IMR-90 (cell line): ENCODE measurements around the gene CDK13. TPM values are rescaled to one million over a fixed set of nuclear protein-coding genes. Genes with fewer than 3 reads are reported as not detected.

Experiments
- ATAC-seq: fragments of 200-7000 bp; cut with Tn5 transposase; 2 replicates; pipeline ENCODE4 v1.9.1; 2020; ENCODE audit warnings: low read depth, mild to moderate bottlenecking, moderate library complexity
- BruUV-seq: library from RNA; stranded (reverse); fragments of 400-500 nt; replicated peaks from 2 replicates; lab custom pipeline; 2021; lab: Mats Ljungman, UMichigan
- CTCF ChIA-PET: fragments of 300-600 bp; formaldehyde crosslinking; extraction: SDS; loops from one replicate; lab custom pipeline; 2021; ENCODE audit warnings: antibody characterized with exemption; lab: Yijun Ruan, JAX
- POLR2A ChIA-PET: fragments of 300-600 bp; sonication (Branson Sonifier 250); formaldehyde crosslinking; loops from one replicate; lab custom pipeline; 2022; ENCODE audit warnings: antibody characterized with exemption; ENCODE audit not compliant: unreplicated experiment; lab: Charles Lee
- DNase-seq: peaks from one replicate; pipeline ENCODE4 v3.0.0; 2013
- H2AFZ ChIP-seq: replicated peaks from 2 replicates; pipeline ENCODE3; 2013; ENCODE audit warnings: low read length, mild to moderate bottlenecking; ENCODE audit not compliant: poor library complexity
- H2AK5ac ChIP-seq: 2 replicates; pipeline ENCODE4 v1.6.1; 2013; ENCODE audit warnings: low read depth, low read length, inconsistent platforms
- H2AK9ac ChIP-seq: replicated peaks from 2 replicates; pipeline ENCODE3; 2013; ENCODE audit warnings: mild to moderate bottlenecking, low read depth, low read length, moderate library complexity; ENCODE audit not compliant: poor library complexity
- H2BK120ac ChIP-seq: 2 replicates; pipeline ENCODE4 v1.6.1; 2013; ENCODE audit warnings: low read depth, low read length, inconsistent platforms
- H2BK15ac ChIP-seq: 3 replicates; pipeline ENCODE4 v1.6.1; 2013; ENCODE audit warnings: low read depth, low read length, inconsistent platforms
- H2BK20ac ChIP-seq: 2 replicates; pipeline ENCODE4 v1.6.1; 2013; ENCODE audit warnings: low read depth, mild to moderate bottlenecking, inconsistent platforms, low read length, moderate library complexity
- H2BK5ac ChIP-seq: 2 replicates; pipeline ENCODE4 v1.6.1; 2013; ENCODE audit warnings: mild to moderate bottlenecking, low read depth, low read length, inconsistent platforms; ENCODE audit not compliant: poor library complexity, severe bottlenecking
- H3K14ac ChIP-seq: replicated peaks from 2 replicates; pipeline ENCODE4 v1.6.1; 2013; ENCODE audit warnings: low read depth, low read length, inconsistent platforms
- H3K18ac ChIP-seq: 2 replicates; pipeline ENCODE4 v1.6.1; 2013; ENCODE audit warnings: low read depth, low read length, control low read depth
- H3K23ac ChIP-seq: 2 replicates; pipeline ENCODE4 v1.6.1; 2013; ENCODE audit warnings: low read depth, low read length, inconsistent platforms
- H3K27ac ChIP-seq: 2 replicates; pipeline ENCODE4 v1.5.1; 2013; ENCODE audit warnings: mild to moderate bottlenecking, control low read depth, low read length; ENCODE audit not compliant: insufficient read depth
- H3K27me3 ChIP-seq: 2 replicates; pipeline ENCODE4 v1.6.1; 2013; ENCODE audit warnings: low read length; ENCODE audit not compliant: control insufficient read depth, insufficient read depth
- H3K36me3 ChIP-seq: 2 replicates; pipeline ENCODE4 v1.6.1; 2013; ENCODE audit warnings: low read length, mixed read lengths; ENCODE audit not compliant: control insufficient read depth, insufficient read depth
- H3K4ac ChIP-seq: 2 replicates; pipeline ENCODE4 v1.6.1; 2013; ENCODE audit warnings: low read depth, low read length, inconsistent platforms
- H3K4me1 ChIP-seq: 2 replicates; pipeline ENCODE4 v1.6.1; 2013; ENCODE audit warnings: low read length, mixed read lengths; ENCODE audit not compliant: control insufficient read depth, insufficient read depth
- H3K4me2 ChIP-seq: 2 replicates; pipeline ENCODE4 v1.6.1; 2013; ENCODE audit warnings: low read depth, mild to moderate bottlenecking, control low read depth, low read length, moderate library complexity
- H3K4me3 ChIP-seq: 2 replicates; pipeline ENCODE4 v1.5.1; 2013; ENCODE audit warnings: low read depth, mild to moderate bottlenecking, control low read depth, low read length, moderate library complexity; ENCODE audit not compliant: insufficient read depth
- H3K56ac ChIP-seq: 2 replicates; pipeline ENCODE4 v1.6.1; 2013; ENCODE audit warnings: low read length, inconsistent platforms; ENCODE audit not compliant: insufficient read depth; ENCODE audit errors: extremely low read depth
- H3K79me1 ChIP-seq, 2 experiments: 2 replicates each; pipeline ENCODE4 v1.6.1; 2013; ENCODE audit warnings: low read length in 2 of 2, inconsistent platforms in 1 of 2, low read depth in 1 of 2
- H3K9ac ChIP-seq: 2 replicates; pipeline ENCODE4 v1.6.1; 2013; ENCODE audit warnings: low read depth, low read length, control low read depth
- H3K9me1 ChIP-seq: 2 replicates; pipeline ENCODE4 v1.6.1; 2013; ENCODE audit warnings: low read length, inconsistent platforms; ENCODE audit not compliant: insufficient read depth
- H3K9me3 ChIP-seq: 2 replicates; pipeline ENCODE4 v1.6.1; 2013; ENCODE audit warnings: low read length; ENCODE audit not compliant: control insufficient read depth, insufficient read depth
- H4K20me1 ChIP-seq: 2 replicates; pipeline ENCODE4 v1.6.1; 2013; ENCODE audit warnings: low read length, inconsistent platforms; ENCODE audit not compliant: insufficient read depth
- H4K5ac ChIP-seq: 2 replicates; pipeline ENCODE4 v1.6.1; 2013; ENCODE audit warnings: mild to moderate bottlenecking, low read depth, low read length, control low read depth
- H4K8ac ChIP-seq, 2 experiments: 2 replicates each; pipeline ENCODE4 v1.6.1; 2013; ENCODE audit warnings: low read depth in 2 of 2, low read length in 2 of 2, control low read depth in 1 of 2, inconsistent platforms in 1 of 2
- H4K91ac ChIP-seq: 2 replicates; pipeline ENCODE4 v1.6.1; 2013; ENCODE audit warnings: low read depth, low read length, inconsistent platforms; ENCODE audit not compliant: insufficient read depth
- BHLHE40 ChIP-seq: fragments of 150-350 bp; IDR thresholded peaks from 2 replicates; pipeline ENCODE4 v1.6.1; 2016; ENCODE audit warnings: mild to moderate bottlenecking, low read depth, low read length
- CEBPB ChIP-seq: IDR thresholded peaks from 2 replicates; pipeline ENCODE4 v1.6.1; 2012; ENCODE audit warnings: low read depth, low read length, improper control_type of control experiment
- FOS ChIP-seq: fragments of 150-350 bp; IDR thresholded peaks from 2 replicates; pipeline ENCODE4 v1.6.1; 2016; ENCODE audit warnings: low read depth, low read length
- MAFK ChIP-seq: IDR thresholded peaks from 2 replicates; pipeline ENCODE4 v1.6.1; 2012; ENCODE audit warnings: low read depth, low read length, improper control_type of control experiment
- MAZ ChIP-seq: IDR thresholded peaks from 2 replicates; pipeline ENCODE4 v1.6.1; 2012; ENCODE audit warnings: low read depth, mild to moderate bottlenecking, low read length, improper control_type of control experiment, moderate library complexity, borderline replicate concordance
- NFE2L2 ChIP-seq: fragments of 150-350 bp; IDR thresholded peaks from 2 replicates; pipeline ENCODE4 v1.6.1; 2016; ENCODE audit warnings: low read depth, mild to moderate bottlenecking, low read length
- POLR2A ChIP-seq: IDR thresholded peaks from 2 replicates; pipeline ENCODE4 v1.6.1; 2012; ENCODE audit warnings: mild to moderate bottlenecking, low read depth, low read length
- SMC3 ChIP-seq: fragments of 150-350 bp; IDR thresholded peaks from 2 replicates; pipeline ENCODE4 v1.6.1; 2016; ENCODE audit warnings: low read depth, mild to moderate bottlenecking, antibody characterized with exemption, low read length, moderate library complexity
- WGBS, 2 experiments: methylation state at CpG; one replicate each; pipeline versions ENCODE4 v1.1.5 to v1.1.7; 2013; ENCODE audit warnings: missing lambda C conversion rate in 2 of 2; ENCODE audit not compliant: insufficient read length in 1 of 2; ENCODE audit errors: extremely low coverage in 2 of 2; 5-methylcytosine and 5-hydroxymethylcytosine counted together
- dilution Hi-C: fragments of 300-500 bp; cut with HindIII; formaldehyde crosslinking; loops from one replicate; pipeline ENCODE4 v1.14.3; 2018; ENCODE audit warnings: low sequenced_read_pairs; ENCODE audit not compliant: unreplicated experiment
- in situ Hi-C: fragments of 300-500 bp; cut with MboI; formaldehyde crosslinking; loops from 3 replicates; pipeline ENCODE4 v1.14.3; 2019; ENCODE audit warnings: low sequenced_read_pairs, inconsistent platforms, mixed read lengths
- intact Hi-C: fragments of 100-400 bp; cut with micrococcal nuclease; formaldehyde crosslinking; loops from 2 replicates; pipeline ENCODE4 v1.10.0; 2022
- polyA plus RNA-seq, 3 experiments: library from polyadenylated mRNA; depleted of rRNA; stranded (reverse); fragments of >200 nt; gene quantifications; 2 replicates each; pipeline ENCODE4 v1.2.3, GENCODE V29; 2012; ENCODE audit warnings: low replicate concordance in 1 of 3
- total RNA-seq: library from RNA; depleted of rRNA; stranded (reverse); fragments of >200 nt; gene quantifications from 2 replicates; pipeline ENCODE4 v1.2.3, GENCODE V29; 2012
- TF ChIP-seq, protein P1 (sequence below): fragments of 150-350 bp; IDR thresholded peaks from 2 replicates; pipeline ENCODE4 v1.6.1; 2017; ENCODE audit warnings: mild to moderate bottlenecking, antibody characterized with exemption, low read length, low read depth
- TF ChIP-seq, protein P2 (sequence below): fragments of 150-350 bp; IDR thresholded peaks from 2 replicates; pipeline ENCODE4 v1.6.1; 2016; ENCODE audit warnings: low read depth, mild to moderate bottlenecking, low read length, moderate library complexity, borderline replicate concordance

The CDK13 gene
- total and polyA plus RNA-seq, 2 of the 4 experiments (the other 2 are of a cell fraction): 20.1 to 50.4 TPM

DNA sequence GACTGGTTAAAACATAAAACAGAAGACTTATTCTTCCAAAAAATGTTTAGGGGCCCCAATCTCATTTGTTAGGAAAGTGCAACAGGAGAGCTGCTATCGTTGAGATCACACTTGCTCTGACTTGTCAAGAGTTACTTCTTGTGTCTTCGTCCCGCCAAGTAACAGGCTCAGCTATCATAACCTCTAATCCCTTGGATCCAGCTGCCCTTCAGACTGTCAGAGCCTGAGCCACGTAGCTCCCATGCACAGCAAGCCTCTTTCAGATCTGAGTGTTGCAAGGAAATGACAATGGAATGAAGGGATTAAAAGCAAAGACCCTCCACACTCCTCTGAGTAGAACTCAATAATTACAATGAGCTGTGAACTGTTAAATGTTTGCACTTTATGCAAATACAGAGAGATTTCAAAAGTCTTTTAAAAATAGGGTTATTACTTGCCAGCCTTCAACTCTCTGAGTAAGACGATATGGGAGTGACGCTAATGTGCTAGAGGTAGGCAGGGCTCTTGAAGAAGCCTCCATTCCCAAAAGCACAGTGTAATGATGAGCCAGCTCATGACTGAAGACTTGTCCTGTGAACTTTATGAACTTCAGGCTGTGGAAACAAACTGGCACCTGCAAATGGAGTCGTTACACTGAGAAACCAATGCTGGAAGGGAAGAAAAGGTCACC lies 28.4 kb upstream of the CDK13 start:
- Histone ChIP-seq H3K27me3 (peaks cover 23% of the 10 kb centered on the region), H4K91ac (no peak overlapping the region), H3K4me1 (no peaks in the 10 kb centered on the region), H2BK15ac (no peak overlapping the region), H3K23ac (no peak overlapping the region), H3K18ac (no peak overlapping the region), H4K20me1 (no peaks in the 10 kb centered on the region), H3K79me1 (no peaks in the 10 kb centered on the region), H2BK20ac (no peak overlapping the region), H4K5ac (no peak overlapping the region), H2BK120ac (no peak overlapping the region), H3K14ac (no peak overlapping the region), H2BK5ac (no peak overlapping the region), H3K4me2 (no peak overlapping the region), H3K4me3 (no peak overlapping the region), H2AK9ac (no peak overlapping the region), H3K36me3 (no peaks in the 10 kb centered on the region), H3K9ac (no peak overlapping the region), H3K9me3 (no peaks in the 10 kb centered on the region), H2AFZ (no peak overlapping the region), H4K8ac (no peak overlapping the region), H3K9me1 (no peaks in the 10 kb centered on the region), H3K56ac (no peak overlapping the region), H2AK5ac (no peak overlapping the region), H3K27ac (no peak overlapping the region), H3K4ac (no peak overlapping the region)
- ChIA-PET CTCF (no interaction called here), POLR2A (no interaction called here)
- in situ Hi-C loops (no loop called here), dilution Hi-C loops (no loop called here), intact Hi-C loops (no loop called here)
- BruUV-seq: no TSS peak
- ATAC-seq (no peak), DNase-seq (no peak)
- TF ChIP-seq NFE2L2 (no peak), SMC3 (no peak), POLR2A (no peak), MAFK (no peak), BHLHE40 (no peak), FOS (no peak), MAZ (no peak), CEBPB (no peak)
- TF ChIP-seq, protein P1, sequence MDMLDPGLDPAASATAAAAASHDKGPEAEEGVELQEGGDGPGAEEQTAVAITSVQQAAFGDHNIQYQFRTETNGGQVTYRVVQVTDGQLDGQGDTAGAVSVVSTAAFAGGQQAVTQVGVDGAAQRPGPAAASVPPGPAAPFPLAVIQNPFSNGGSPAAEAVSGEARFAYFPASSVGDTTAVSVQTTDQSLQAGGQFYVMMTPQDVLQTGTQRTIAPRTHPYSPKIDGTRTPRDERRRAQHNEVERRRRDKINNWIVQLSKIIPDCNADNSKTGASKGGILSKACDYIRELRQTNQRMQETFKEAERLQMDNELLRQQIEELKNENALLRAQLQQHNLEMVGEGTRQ: no peak
- TF ChIP-seq, protein P2, sequence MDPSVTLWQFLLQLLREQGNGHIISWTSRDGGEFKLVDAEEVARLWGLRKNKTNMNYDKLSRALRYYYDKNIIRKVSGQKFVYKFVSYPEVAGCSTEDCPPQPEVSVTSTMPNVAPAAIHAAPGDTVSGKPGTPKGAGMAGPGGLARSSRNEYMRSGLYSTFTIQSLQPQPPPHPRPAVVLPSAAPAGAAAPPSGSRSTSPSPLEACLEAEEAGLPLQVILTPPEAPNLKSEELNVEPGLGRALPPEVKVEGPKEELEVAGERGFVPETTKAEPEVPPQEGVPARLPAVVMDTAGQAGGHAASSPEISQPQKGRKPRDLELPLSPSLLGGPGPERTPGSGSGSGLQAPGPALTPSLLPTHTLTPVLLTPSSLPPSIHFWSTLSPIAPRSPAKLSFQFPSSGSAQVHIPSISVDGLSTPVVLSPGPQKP: no peak
- 43% methylated on average over 1 of the region's 7 CpGs; no CpG with 5 or more reads in 1 of the 2 experiments for WGBS, 2 experiments
